Upper lobe of left lung (tissue), 6 donors: ENCODE measurements around the gene SEMA4D. TPM values are rescaled to one million over a fixed set of nuclear protein-coding genes. Genes with fewer than 3 reads are reported as not detected.
A peak's percentile ranks its signal among the peaks of the same experiment; 100 is the strongest.

ENCODE experiments used
- ATAC-seq, 2 donors: fragments of 200-7000 bp; cut with Tn5 transposase; one replicate each; pipeline ENCODE4 v1.9.1; 2022; ENCODE audit warnings: mild to moderate bottlenecking in 2 of 2, moderate library complexity in 2 of 2; ENCODE audit not compliant: low FRiP score in 2 of 2
- DNase-seq, 2 donors: peaks; one replicate each; pipeline ENCODE4 v3.0.0-alpha.2; 2019 to 2020
- H3K27ac ChIP-seq, 4 donors: fragments of 200-600 bp; sonication (generic); one replicate each; pipeline ENCODE4 v1.5.1; 2016 to 2019
- H3K27me3 ChIP-seq, 4 donors: fragments of 200-600 bp; sonication (generic); one replicate each; pipeline ENCODE4 v1.5.1; 2017 to 2019
- H3K36me3 ChIP-seq, 4 donors: fragments of 200-600 bp; sonication (generic); one replicate each; pipeline ENCODE4 v1.5.1; 2016 to 2019
- H3K4me1 ChIP-seq, 4 donors: fragments of 200-600 bp; sonication (generic); one replicate each; pipeline ENCODE4 v1.5.1; 2018 to 2019
- H3K4me3 ChIP-seq, 4 donors: fragments of 200-600 bp; sonication (generic); one replicate each; pipeline ENCODE4 v1.5.1; 2017 to 2019; ENCODE audit warnings: mild to moderate bottlenecking in 2 of 4, moderate library complexity in 1 of 4
- H3K9me3 ChIP-seq, 4 donors: fragments of 200-600 bp; sonication (generic); one replicate each; pipeline ENCODE4 v1.5.1; 2018 to 2019
- CTCF ChIP-seq, 6 experiments: fragments of 450-650 bp in 4 of 6; fragments of 200-600 bp in 2 of 6; sonication (generic) in 2 of 6; IDR thresholded peaks; one replicate each; pipeline ENCODE4 v1.5.1; 2016 to 2019; ENCODE audit warnings: antibody characterized with exemption in 6 of 6
- EP300 ChIP-seq, 4 donors: sonication (generic); formaldehyde crosslinking; IDR thresholded peaks; one replicate each; pipeline ENCODE4 v1.5.1; 2017; ENCODE audit warnings: antibody characterized with exemption in 4 of 4, control low read depth in 2 of 4
- POLR2A ChIP-seq, 4 donors: fragments of 450-650 bp; IDR thresholded peaks; one replicate each; pipeline ENCODE4 v1.5.1; 2016 to 2017; ENCODE audit warnings: antibody characterized with exemption in 4 of 4, mild to moderate bottlenecking in 2 of 4
- POLR2AphosphoS5 ChIP-seq, 2 donors: sonication (generic); formaldehyde crosslinking; IDR thresholded peaks; one replicate each; pipeline ENCODE4 v1.5.1; 2017; ENCODE audit warnings: antibody characterized with exemption in 2 of 2
- WGBS, 2 donors: methylation state at CpG; one replicate each; pipeline ENCODE4 v1.1.5; 2017 to 2018; 5-methylcytosine and 5-hydroxymethylcytosine counted together
- total RNA-seq, 6 donors: library from RNA; depleted of rRNA in 4 of 6; stranded (reverse); fragments of >200 nt in 4 of 6; gene quantifications; one replicate each; pipeline versions ENCODE4 v1.1.0 to v1.2.1, GENCODE V29; 2016 to 2021
- donor health status: DM: no; HTN: no; CAD: no; lungs with moderate emphysema.
- donor health status: DM: no; HTN: yes; CAD: no; lungs with severe emphysema.

SEMA4D gene
- total RNA-seq, 6 donors from 2014 or later: 24.6 to 61.3 (median 41.8) TPM

DNA sequence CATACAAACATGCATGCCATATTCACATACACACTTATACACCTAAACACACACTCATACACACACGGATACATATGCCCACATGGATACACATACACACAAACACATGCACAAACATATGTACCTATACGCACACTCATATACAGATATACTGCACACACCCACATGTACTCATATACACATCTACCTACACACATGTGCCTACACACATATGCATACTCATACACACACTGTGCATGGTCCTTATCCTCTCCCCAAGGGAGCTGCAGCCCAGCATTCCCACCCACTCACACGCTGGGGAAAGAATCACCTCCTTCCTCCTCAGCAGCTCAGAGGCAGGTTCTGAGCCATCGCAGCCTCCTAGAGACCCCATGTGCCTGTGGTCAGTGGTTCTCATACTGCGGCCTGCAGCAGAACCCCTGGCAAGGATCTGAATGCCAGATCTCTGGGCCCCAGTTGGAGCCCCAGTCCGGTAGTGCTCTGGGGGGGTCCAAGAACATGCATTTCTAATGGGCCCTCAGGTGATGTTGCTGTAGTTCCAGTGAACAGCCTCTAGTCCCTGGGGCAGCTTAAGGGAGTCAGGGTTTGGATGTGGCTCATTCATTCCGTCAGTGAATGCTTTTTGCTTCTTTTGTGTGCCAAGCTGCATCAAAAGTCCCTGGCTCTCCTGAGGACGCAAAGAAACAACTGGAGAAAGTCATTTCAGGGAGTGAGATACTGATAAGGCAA is 39.0 kb downstream of the SEMA4D start:
- WGBS, 2 donors: 89 to 92% methylated on average over 6 to 8 of the region's 8 CpGs

GRCh38 chr9:89457376-89457855 is 40.5 kb downstream of the SEMA4D start:
- no peak for ATAC-seq
- peaks cover 0 to 8% (median 4%) of the 10 kb centered on the region in 4 donors for H3K4me1 ChIP-seq
- no peak overlapping the region for H3K4me3 ChIP-seq
- no peaks in the 10 kb centered on the region for H3K9me3 ChIP-seq
- whole genome bisulfite sequencing, 2 donors: 89 to 91% methylated on average over 7 to 9 of the region's 9 CpGs
- H3K36me3 ChIP-seq: peaks cover 0 to 8% (median 5%) of the 10 kb centered on the region in 4 donors
- no peaks in the 10 kb centered on the region for H3K27me3 ChIP-seq
- no peak overlapping the region for H3K27ac ChIP-seq
- TF ChIP-seq POLR2A (IDR thresholded peaks at IDR 0.05) (no peak), CTCF (IDR thresholded peaks at IDR 0.05) (no peak)
- no peak for DNase-seq

More for the DNA sequence above, 39.0 kb downstream of the SEMA4D start:
- H3K4me3 ChIP-seq: no peak overlapping the region
- TF ChIP-seq EP300 (IDR thresholded peaks at IDR 0.05): no peak
- no peak for TF ChIP-seq POLR2A (IDR thresholded peaks at IDR 0.05)
- no peak for TF ChIP-seq CTCF (IDR thresholded peaks at IDR 0.05)
- TF ChIP-seq POLR2AphosphoS5 (IDR thresholded peaks at IDR 0.05): no peak
- H3K36me3 ChIP-seq: peaks cover 0 to 6% (median 5%) of the 10 kb centered on the region in 4 donors
- ATAC-seq (no peak), DNase-seq (no peak)
- no peak overlapping the region for H3K27ac ChIP-seq
- no peaks in the 10 kb centered on the region for H3K27me3 ChIP-seq
- H3K4me1 ChIP-seq: peaks cover 0 to 8% (median 6%) of the 10 kb centered on the region in 4 donors
- H3K9me3 ChIP-seq: no peaks in the 10 kb centered on the region

GRCh38 chr9:89455356-89455824 is 42.5 kb downstream of the SEMA4D start:
- no peaks in the 10 kb centered on the region for H3K9me3 ChIP-seq
- ATAC-seq: no peak
- peak in 1 of 2 donors; percentile 31 for DNase-seq
- H3K36me3 ChIP-seq: peaks cover 0 to 8% (median 5%) of the 10 kb centered on the region in 4 donors
- peaks cover 0 to 8% (median 4%) of the 10 kb centered on the region in 4 donors for H3K4me1 ChIP-seq
- H3K27me3 ChIP-seq: no peaks in the 10 kb centered on the region
- TF ChIP-seq CTCF (IDR thresholded peaks at IDR 0.05): no peak
- TF ChIP-seq POLR2AphosphoS5 (IDR thresholded peaks at IDR 0.05): no peak
- no peak for TF ChIP-seq POLR2A (IDR thresholded peaks at IDR 0.05)
- TF ChIP-seq EP300 (IDR thresholded peaks at IDR 0.05): no peak
- peak overlapping the region in 1 of 4 donors; percentile 11 for H3K27ac ChIP-seq
- H3K4me3 ChIP-seq: no peak overlapping the region
- WGBS, 2 donors: 80 to 86% methylated on average over 4 to 9 of the region's 9 CpGs

DNA sequence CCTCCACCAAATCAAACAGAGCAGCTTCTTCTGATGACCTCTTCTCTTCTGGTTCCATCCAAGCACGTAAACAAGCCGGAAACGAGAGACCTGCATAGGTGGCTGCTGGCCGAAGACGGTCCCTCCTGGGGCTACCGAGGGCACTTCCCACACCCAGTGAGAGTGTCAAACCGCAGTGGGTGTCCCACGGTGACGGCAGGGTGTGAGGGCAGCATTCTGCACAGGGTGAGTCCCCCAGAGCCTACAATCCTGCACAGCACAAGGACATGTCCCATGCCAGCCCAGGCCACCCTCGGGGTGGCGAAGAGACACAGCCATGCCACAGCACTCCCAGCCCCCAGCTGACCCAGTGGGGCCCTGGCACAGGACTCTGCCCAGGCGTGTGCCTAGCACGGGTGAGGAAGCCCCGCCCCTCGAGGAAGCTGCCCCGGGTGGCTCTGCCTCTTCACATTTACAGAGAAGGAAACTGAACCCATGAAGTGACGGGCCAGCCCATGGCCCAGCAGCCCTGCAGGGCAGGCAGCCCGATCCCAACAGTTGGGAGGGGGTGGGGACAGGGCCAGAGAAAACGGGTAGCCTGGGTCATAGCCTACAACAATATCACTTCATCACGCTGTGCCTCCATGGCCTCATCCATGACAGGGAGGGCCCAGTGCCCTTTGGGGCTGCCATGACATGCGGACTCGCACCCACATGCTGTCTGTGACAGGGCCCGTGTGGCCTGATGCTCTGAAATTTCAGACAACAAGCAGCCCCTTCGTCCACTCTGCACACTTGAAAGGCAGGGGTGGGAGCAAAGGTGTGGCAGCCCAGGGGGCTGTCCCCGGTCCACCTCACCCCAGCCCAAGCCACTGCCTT is 43.2 kb downstream of the SEMA4D start:
- Histone ChIP-seq H3K27me3 (no peaks in the 10 kb centered on the region), H3K4me3 (no peak overlapping the region), H3K27ac (peak overlapping the region in 1 of 4 donors; percentile 11), H3K36me3 (peaks cover 0 to 8% (median 5%) of the 10 kb centered on the region in 4 donors), H3K9me3 (no peaks in the 10 kb centered on the region), H3K4me1 (peaks cover 0 to 8% (median 4%) of the 10 kb centered on the region in 4 donors)
- no peak for TF ChIP-seq POLR2AphosphoS5 (IDR thresholded peaks at IDR 0.05)
- no peak for TF ChIP-seq EP300 (IDR thresholded peaks at IDR 0.05)
- DNase-seq (peak in 1 of 2 donors; percentile 71), ATAC-seq (no peak)
- 88 to 98% methylated on average over 10 to 24 of the region's 25 CpGs for WGBS, 2 donors

DNA sequence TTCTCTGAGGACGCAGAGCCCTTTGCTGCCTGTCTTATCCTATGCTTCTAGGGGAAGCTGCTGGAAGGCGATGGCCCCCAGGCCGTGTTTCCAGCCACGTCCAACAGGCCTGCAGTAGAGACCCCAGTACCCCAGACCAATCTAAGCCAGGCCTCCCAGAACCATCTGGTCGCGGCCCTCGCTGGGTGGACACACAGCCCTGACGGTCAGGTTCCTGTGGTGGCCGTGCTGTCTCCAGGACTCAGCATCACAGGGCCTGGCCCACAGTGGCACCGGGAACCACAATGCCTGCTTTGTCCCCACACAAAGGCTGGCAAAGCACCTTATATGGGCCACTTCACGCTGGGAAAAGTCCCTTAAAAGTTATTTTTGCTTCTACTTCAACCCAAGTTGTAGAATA is 44.5 kb downstream of the SEMA4D start:
- TF ChIP-seq POLR2AphosphoS5 (IDR thresholded peaks at IDR 0.05) (no peak), POLR2A (IDR thresholded peaks at IDR 0.05) (no peak), CTCF (IDR thresholded peaks at IDR 0.05) (no peak)
- no peak overlapping the region for H3K4me3 ChIP-seq
- peaks cover 0 to 8% (median 4%) of the 10 kb centered on the region in 4 donors for H3K4me1 ChIP-seq
- H3K36me3 ChIP-seq: peaks cover 0 to 8% (median 5%) of the 10 kb centered on the region in 4 donors
- ATAC-seq: no peak
- no peaks in the 10 kb centered on the region for H3K27me3 ChIP-seq
- H3K27ac ChIP-seq: no peak overlapping the region
- no peak for DNase-seq
- 94 to 95% methylated on average over 8 to 11 of the region's 11 CpGs for WGBS, 2 donors
- H3K9me3 ChIP-seq: no peaks in the 10 kb centered on the region
